WTC11 (cell line): ENCODE results near the gene TBL1X. TPM values are rescaled to one million over a fixed set of nuclear protein-coding genes. Genes with fewer than 3 reads are reported as not detected.

Experiments
- ATAC-seq: fragments of 200-7000 bp; cut with Tn5 transposase; 2 replicates; pipeline ENCODE4 v1.10.0; 2021; ENCODE audit warnings: mild to moderate bottlenecking, moderate library complexity
- CTCF ChIA-PET: fragments of 300-600 bp; sonication (Branson Sonifier 250); formaldehyde crosslinking; loops from one replicate; lab custom pipeline; 2021; ENCODE audit warnings: antibody characterized with exemption; lab: Charles Lee
- POLR2A ChIA-PET: fragments of 350-600 bp; sonication (Branson Sonifier 250); formaldehyde crosslinking; loops from one replicate; lab custom pipeline; 2021; ENCODE audit warnings: antibody characterized with exemption; lab: Charles Lee
- DNase-seq: peaks from one replicate; pipeline ENCODE4 v3.0.0; 2021; ENCODE audit warnings: low spot score
- H3K27ac Mint-ChIP-seq: 2 replicates; pipeline ENCODE4 v1.8.0; 2021; ENCODE audit warnings: mixed read lengths
- H3K27me3 Mint-ChIP-seq: 2 replicates; pipeline ENCODE4 v1.8.0; 2021; ENCODE audit warnings: low read depth, mild to moderate bottlenecking, moderate library complexity, mixed read lengths
- H3K36me3 Mint-ChIP-seq: 2 replicates; pipeline ENCODE4 v1.8.0; 2021; ENCODE audit warnings: mixed read lengths
- H3K4me1 Mint-ChIP-seq: 2 replicates; pipeline ENCODE4 v1.8.0; 2022; ENCODE audit warnings: mixed read lengths
- H3K4me3 Mint-ChIP-seq: 2 replicates; pipeline ENCODE4 v1.8.0; 2021; ENCODE audit warnings: mild to moderate bottlenecking, moderate library complexity, mixed read lengths
- H3K9me3 Mint-ChIP-seq: 2 replicates; pipeline ENCODE4 v1.8.0; 2021; ENCODE audit warnings: mixed read lengths
- CREM ChIP-seq: sonication (generic); formaldehyde crosslinking; IDR thresholded peaks from 2 replicates; pipeline ENCODE4 v1.8.1; 2022; ENCODE audit warnings: mild to moderate bottlenecking, missing genetic modification reagents, moderate library complexity
- ESRRA ChIP-seq: sonication (generic); formaldehyde crosslinking; IDR thresholded peaks from 2 replicates; pipeline ENCODE4 v1.8.1; 2022; ENCODE audit warnings: mild to moderate bottlenecking, missing genetic modification reagents, borderline replicate concordance
- FOXJ3 ChIP-seq: sonication (generic); formaldehyde crosslinking; IDR thresholded peaks from 2 replicates; pipeline ENCODE4 v1.9.0; 2021; ENCODE audit warnings: missing genetic modification reagents, mild to moderate bottlenecking, borderline replicate concordance
- FOXP1 ChIP-seq: sonication (generic); formaldehyde crosslinking; IDR thresholded peaks from 2 replicates; pipeline ENCODE4 v1.8.0; 2022; ENCODE audit warnings: missing genetic modification reagents, mild to moderate bottlenecking, moderate library complexity, borderline replicate concordance
- GRHL2 ChIP-seq: fragments of 250-450 bp; sonication (Bioruptor Pico); IDR thresholded peaks from 2 replicates; pipeline ENCODE4 v1.8.0; 2022; ENCODE audit warnings: mild to moderate bottlenecking, moderate library complexity; ENCODE audit not compliant: insufficient replicate concordance, severe bottlenecking
- GTF2I ChIP-seq: fragments of 250-450 bp; sonication (Bioruptor Pico); conservative IDR thresholded peaks from 2 replicates; pipeline ENCODE4 v1.4.0; 2021; ENCODE audit warnings: mild to moderate bottlenecking
- NR2C2 ChIP-seq: sonication (generic); formaldehyde crosslinking; IDR thresholded peaks from 2 replicates; pipeline ENCODE4 v1.8.0; 2022; ENCODE audit warnings: mild to moderate bottlenecking, missing genetic modification reagents
- NR3C1 ChIP-seq: sonication (generic); formaldehyde crosslinking; conservative IDR thresholded peaks from 2 replicates; pipeline ENCODE4 v1.8.1; 2023; ENCODE audit warnings: low read depth, mild to moderate bottlenecking, missing genetic modification reagents
- RORB ChIP-seq: fragments of 250-450 bp; sonication (Bioruptor Pico); IDR thresholded peaks from 2 replicates; pipeline ENCODE4 v1.9.0; 2021; ENCODE audit warnings: mild to moderate bottlenecking
- TCF7 ChIP-seq: sonication (generic); formaldehyde crosslinking; IDR thresholded peaks from 2 replicates; pipeline ENCODE4 v1.8.0; 2022; ENCODE audit warnings: mild to moderate bottlenecking, low read depth, missing genetic modification reagents, moderate library complexity
- TEAD4 ChIP-seq: sonication (generic); formaldehyde crosslinking; IDR thresholded peaks from 2 replicates; pipeline ENCODE4 v1.8.0; 2022; ENCODE audit warnings: mild to moderate bottlenecking, missing genetic modification reagents
- TP53 ChIP-seq: sonication (generic); formaldehyde crosslinking; IDR thresholded peaks from 2 replicates; pipeline ENCODE4 v1.8.1; 2023; ENCODE audit warnings: mild to moderate bottlenecking, missing genetic modification reagents
- ZBTB21 ChIP-seq: sonication (generic); formaldehyde crosslinking; IDR thresholded peaks from 2 replicates; pipeline ENCODE4 v1.8.1; 2023; ENCODE audit warnings: mild to moderate bottlenecking, missing genetic modification reagents, borderline replicate concordance
- ZNF138 ChIP-seq: sonication (generic); formaldehyde crosslinking; conservative IDR thresholded peaks from 2 replicates; pipeline ENCODE4 v1.8.1; 2022; ENCODE audit warnings: mild to moderate bottlenecking, moderate library complexity, missing genetic modification reagents
- ZNF232 ChIP-seq: sonication (generic); formaldehyde crosslinking; IDR thresholded peaks from 2 replicates; pipeline ENCODE4 v1.8.0; 2022; ENCODE audit warnings: mild to moderate bottlenecking, missing genetic modification reagents
- ZNF263 ChIP-seq: sonication (generic); formaldehyde crosslinking; IDR thresholded peaks from 2 replicates; pipeline ENCODE4 v1.8.1; 2022; ENCODE audit warnings: low read depth, mild to moderate bottlenecking, moderate library complexity, missing genetic modification reagents
- total RNA-seq: library from RNA; stranded (reverse); gene quantifications from 3 replicates; pipeline ENCODE4 v1.2.3, GENCODE V29; 2021
- TF ChIP-seq, protein P1 (sequence below): sonication (generic); formaldehyde crosslinking; IDR thresholded peaks from 2 replicates; pipeline ENCODE4 v1.8.1; 2022; ENCODE audit warnings: missing genetic modification reagents, borderline replicate concordance
- TF ChIP-seq, protein P2 (sequence below): sonication (generic); formaldehyde crosslinking; IDR thresholded peaks from 2 replicates; pipeline ENCODE4 v1.8.1; 2022; ENCODE audit warnings: mild to moderate bottlenecking, missing genetic modification reagents, moderate library complexity, borderline replicate concordance
- TF ChIP-seq, protein P3 (sequence below): fragments of 200-600 bp; IDR thresholded peaks from 2 replicates; pipeline ENCODE4 v1.8.0; 2022; ENCODE audit warnings: antibody characterized with exemption
- TF ChIP-seq, protein P4 (sequence below): sonication (generic); formaldehyde crosslinking; IDR thresholded peaks from 2 replicates; pipeline ENCODE4 v1.8.0; 2022; ENCODE audit warnings: mild to moderate bottlenecking, missing genetic modification reagents
- TF ChIP-seq, protein P5 (sequence below): sonication (generic); formaldehyde crosslinking; IDR thresholded peaks from 2 replicates; pipeline ENCODE4 v1.8.1; 2022; ENCODE audit warnings: low read depth, missing genetic modification reagents, borderline replicate concordance
- TF ChIP-seq, protein P6 (sequence below): sonication (generic); formaldehyde crosslinking; IDR thresholded peaks from 2 replicates; pipeline ENCODE4 v1.8.1; 2022; ENCODE audit warnings: mild to moderate bottlenecking, moderate library complexity, missing genetic modification reagents
- TF ChIP-seq, protein P7 (sequence below): sonication (generic); formaldehyde crosslinking; conservative IDR thresholded peaks from 2 replicates; pipeline ENCODE4 v1.8.1; 2023; ENCODE audit warnings: mild to moderate bottlenecking, low read depth, missing genetic modification reagents, moderate library complexity

Gene TBL1X
- total RNA-seq, 1 experiment from 2014 or later, result 27.7 TPM

DNA sequence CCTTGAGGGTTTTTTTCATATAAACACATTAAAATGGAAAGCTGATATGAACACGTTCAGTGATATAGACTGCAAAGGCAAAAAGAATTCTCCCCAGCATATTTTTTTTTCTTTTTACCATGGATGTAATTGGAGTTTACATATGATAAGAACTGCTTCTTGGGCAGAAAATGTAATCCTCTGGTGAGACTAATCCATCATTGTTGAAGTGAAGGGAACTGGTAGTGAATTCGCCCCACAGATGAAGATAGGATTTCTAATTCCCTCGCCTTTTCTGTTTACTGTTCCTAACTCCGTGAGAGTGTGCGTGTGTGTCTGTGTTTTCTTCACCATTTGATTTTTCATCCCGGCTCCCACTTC, 211.9 kb downstream of the TBL1X start:
- H3K27ac Mint-ChIP-seq, result no peak overlapping the region
- H3K36me3 Mint-ChIP-seq, result peaks cover 5% of the 10 kb centered on the region; the same call in 1 of the 2 replicates
- ChIA-PET POLR2A (no interaction called here), CTCF (no interaction called here)
- DNase-seq (no peak), ATAC-seq (no peak)
- 0 out of 2 replicates have a peak, but pooled peaks cover 4% of the 10 kb centered on the region for H3K9me3 Mint-ChIP-seq
- H3K27me3 Mint-ChIP-seq, result no peaks in the 10 kb centered on the region
- no peak overlapping the region for H3K4me3 Mint-ChIP-seq
- peaks cover 2% of the 10 kb centered on the region for H3K4me1 Mint-ChIP-seq
- TF ChIP-seq, protein P1, sequence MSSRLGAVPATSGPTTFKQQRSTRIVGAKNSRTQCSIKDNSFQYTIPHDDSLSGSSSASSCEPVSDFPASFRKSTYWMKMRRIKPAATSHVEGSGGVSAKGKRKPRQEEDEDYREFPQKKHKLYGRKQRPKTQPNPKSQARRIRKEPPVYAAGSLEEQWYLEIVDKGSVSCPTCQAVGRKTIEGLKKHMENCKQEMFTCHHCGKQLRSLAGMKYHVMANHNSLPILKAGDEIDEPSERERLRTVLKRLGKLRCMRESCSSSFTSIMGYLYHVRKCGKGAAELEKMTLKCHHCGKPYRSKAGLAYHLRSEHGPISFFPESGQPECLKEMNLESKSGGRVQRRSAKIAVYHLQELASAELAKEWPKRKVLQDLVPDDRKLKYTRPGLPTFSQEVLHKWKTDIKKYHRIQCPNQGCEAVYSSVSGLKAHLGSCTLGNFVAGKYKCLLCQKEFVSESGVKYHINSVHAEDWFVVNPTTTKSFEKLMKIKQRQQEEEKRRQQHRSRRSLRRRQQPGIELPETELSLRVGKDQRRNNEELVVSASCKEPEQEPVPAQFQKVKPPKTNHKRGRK (CRISPR knock-in tag), result no peak
- TF ChIP-seq, protein P2, sequence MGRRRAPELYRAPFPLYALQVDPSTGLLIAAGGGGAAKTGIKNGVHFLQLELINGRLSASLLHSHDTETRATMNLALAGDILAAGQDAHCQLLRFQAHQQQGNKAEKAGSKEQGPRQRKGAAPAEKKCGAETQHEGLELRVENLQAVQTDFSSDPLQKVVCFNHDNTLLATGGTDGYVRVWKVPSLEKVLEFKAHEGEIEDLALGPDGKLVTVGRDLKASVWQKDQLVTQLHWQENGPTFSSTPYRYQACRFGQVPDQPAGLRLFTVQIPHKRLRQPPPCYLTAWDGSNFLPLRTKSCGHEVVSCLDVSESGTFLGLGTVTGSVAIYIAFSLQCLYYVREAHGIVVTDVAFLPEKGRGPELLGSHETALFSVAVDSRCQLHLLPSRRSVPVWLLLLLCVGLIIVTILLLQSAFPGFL (CRISPR knock-in tag), result no peak
- TF ChIP-seq, protein P3, sequence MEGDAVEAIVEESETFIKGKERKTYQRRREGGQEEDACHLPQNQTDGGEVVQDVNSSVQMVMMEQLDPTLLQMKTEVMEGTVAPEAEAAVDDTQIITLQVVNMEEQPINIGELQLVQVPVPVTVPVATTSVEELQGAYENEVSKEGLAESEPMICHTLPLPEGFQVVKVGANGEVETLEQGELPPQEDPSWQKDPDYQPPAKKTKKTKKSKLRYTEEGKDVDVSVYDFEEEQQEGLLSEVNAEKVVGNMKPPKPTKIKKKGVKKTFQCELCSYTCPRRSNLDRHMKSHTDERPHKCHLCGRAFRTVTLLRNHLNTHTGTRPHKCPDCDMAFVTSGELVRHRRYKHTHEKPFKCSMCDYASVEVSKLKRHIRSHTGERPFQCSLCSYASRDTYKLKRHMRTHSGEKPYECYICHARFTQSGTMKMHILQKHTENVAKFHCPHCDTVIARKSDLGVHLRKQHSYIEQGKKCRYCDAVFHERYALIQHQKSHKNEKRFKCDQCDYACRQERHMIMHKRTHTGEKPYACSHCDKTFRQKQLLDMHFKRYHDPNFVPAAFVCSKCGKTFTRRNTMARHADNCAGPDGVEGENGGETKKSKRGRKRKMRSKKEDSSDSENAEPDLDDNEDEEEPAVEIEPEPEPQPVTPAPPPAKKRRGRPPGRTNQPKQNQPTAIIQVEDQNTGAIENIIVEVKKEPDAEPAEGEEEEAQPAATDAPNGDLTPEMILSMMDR, result no peak
- no peak for TF ChIP-seq FOXJ3 (CRISPR knock-in tag)
- TF ChIP-seq, protein P4, sequence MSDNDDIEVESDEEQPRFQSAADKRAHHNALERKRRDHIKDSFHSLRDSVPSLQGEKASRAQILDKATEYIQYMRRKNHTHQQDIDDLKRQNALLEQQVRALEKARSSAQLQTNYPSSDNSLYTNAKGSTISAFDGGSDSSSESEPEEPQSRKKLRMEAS (CRISPR knock-in tag), result no peak
- no peak for TF ChIP-seq NR2C2 (CRISPR knock-in tag)
- TF ChIP-seq GTF2I, result no peak
- no peak for TF ChIP-seq ZNF138 (CRISPR knock-in tag)
- TF ChIP-seq GRHL2 (CRISPR knock-in tag), result no peak
- TF ChIP-seq, protein P5, sequence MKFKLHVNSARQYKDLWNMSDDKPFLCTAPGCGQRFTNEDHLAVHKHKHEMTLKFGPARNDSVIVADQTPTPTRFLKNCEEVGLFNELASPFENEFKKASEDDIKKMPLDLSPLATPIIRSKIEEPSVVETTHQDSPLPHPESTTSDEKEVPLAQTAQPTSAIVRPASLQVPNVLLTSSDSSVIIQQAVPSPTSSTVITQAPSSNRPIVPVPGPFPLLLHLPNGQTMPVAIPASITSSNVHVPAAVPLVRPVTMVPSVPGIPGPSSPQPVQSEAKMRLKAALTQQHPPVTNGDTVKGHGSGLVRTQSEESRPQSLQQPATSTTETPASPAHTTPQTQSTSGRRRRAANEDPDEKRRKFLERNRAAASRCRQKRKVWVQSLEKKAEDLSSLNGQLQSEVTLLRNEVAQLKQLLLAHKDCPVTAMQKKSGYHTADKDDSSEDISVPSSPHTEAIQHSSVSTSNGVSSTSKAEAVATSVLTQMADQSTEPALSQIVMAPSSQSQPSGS (CRISPR knock-in tag), result no peak
- no peak for TF ChIP-seq CREM (CRISPR knock-in tag)
- TF ChIP-seq, protein P6, sequence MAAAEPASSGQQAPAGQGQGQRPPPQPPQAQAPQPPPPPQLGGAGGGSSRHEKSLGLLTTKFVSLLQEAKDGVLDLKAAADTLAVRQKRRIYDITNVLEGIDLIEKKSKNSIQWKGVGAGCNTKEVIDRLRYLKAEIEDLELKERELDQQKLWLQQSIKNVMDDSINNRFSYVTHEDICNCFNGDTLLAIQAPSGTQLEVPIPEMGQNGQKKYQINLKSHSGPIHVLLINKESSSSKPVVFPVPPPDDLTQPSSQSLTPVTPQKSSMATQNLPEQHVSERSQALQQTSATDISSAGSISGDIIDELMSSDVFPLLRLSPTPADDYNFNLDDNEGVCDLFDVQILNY (CRISPR knock-in tag), result no peak
- no peak for TF ChIP-seq ZBTB21
- no peak for TF ChIP-seq TCF7 (CRISPR knock-in tag)
- no peak for TF ChIP-seq ZNF232 (CRISPR knock-in tag)
- no peak for TF ChIP-seq TP53 (CRISPR knock-in tag)

DNA sequence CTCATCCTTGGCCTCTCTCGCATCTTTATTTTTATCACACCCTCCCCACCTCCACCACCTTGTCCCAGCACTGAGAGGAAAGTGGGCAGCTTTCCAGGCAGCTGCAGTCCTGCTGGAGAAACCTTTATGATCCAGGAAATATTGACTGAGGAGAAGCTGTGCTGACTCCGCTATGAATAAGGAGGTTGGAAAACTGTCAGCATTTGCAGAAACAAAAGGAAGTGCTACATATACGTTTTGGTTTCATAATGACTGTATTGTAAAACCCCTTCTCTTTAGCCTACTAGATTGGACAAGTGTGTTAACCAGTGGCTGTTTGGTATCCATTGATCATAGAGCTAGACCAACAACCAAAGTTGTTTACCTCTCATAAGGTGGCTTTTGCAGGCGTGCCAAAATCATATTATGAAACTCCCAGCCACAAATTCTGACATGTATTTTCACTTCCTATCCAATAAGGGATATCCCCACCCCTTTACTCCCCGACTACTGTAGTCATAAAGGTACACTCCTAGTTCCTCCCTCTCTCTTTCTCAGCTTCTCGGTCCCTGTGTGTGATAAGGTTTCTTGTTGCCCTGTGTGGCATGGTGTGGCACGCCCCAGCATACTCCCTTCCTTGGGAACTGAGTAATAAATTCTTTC, 212.4 kb downstream of the TBL1X start:
- Mint-ChIP-seq H3K4me3 (no peak overlapping the region), H3K27ac (no peak overlapping the region), H3K36me3 (peaks cover 5% of the 10 kb centered on the region; the same call in 1 of the 2 replicates), H3K27me3 (no peaks in the 10 kb centered on the region), H3K9me3 (0 out of 2 replicates have a peak, but pooled peaks cover 4% of the 10 kb centered on the region), H3K4me1 (peaks cover 7% of the 10 kb centered on the region)
- ChIA-PET POLR2A (no interaction called here), CTCF (no interaction called here)
- ATAC-seq (no peak), DNase-seq (no peak)
- TF ChIP-seq TEAD4 (CRISPR knock-in tag) (no peak), ZNF263 (CRISPR knock-in tag) (no peak), FOXP1 (CRISPR knock-in tag) (no peak), RORB (CRISPR knock-in tag) (no peak), NR3C1 (CRISPR knock-in tag) (no peak), ESRRA (CRISPR knock-in tag) (no peak)
- TF ChIP-seq, protein P7, sequence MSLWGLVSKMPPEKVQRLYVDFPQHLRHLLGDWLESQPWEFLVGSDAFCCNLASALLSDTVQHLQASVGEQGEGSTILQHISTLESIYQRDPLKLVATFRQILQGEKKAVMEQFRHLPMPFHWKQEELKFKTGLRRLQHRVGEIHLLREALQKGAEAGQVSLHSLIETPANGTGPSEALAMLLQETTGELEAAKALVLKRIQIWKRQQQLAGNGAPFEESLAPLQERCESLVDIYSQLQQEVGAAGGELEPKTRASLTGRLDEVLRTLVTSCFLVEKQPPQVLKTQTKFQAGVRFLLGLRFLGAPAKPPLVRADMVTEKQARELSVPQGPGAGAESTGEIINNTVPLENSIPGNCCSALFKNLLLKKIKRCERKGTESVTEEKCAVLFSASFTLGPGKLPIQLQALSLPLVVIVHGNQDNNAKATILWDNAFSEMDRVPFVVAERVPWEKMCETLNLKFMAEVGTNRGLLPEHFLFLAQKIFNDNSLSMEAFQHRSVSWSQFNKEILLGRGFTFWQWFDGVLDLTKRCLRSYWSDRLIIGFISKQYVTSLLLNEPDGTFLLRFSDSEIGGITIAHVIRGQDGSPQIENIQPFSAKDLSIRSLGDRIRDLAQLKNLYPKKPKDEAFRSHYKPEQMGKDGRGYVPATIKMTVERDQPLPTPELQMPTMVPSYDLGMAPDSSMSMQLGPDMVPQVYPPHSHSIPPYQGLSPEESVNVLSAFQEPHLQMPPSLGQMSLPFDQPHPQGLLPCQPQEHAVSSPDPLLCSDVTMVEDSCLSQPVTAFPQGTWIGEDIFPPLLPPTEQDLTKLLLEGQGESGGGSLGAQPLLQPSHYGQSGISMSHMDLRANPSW (CRISPR knock-in tag), result no peak
- TF ChIP-seq, protein P2 (CRISPR knock-in tag), result no peak
